Immature natural killer cell (primary cell): ENCODE measurements around the gene SDK1. TPM values are rescaled to one million over a fixed set of nuclear protein-coding genes. Genes with fewer than 3 reads are reported as not detected.
"Not testable (repeated sequence)": the region's sequence is repeated elsewhere in the genome, so short reads cannot be mapped to it uniquely, and the experiment has no call there.

Source experiments
- DNase-seq, 3 donors: peaks; one replicate each; pipeline ENCODE4 v3.0.0; 2022; ENCODE audit warnings: mixed read lengths in 1 of 3
- H3K27ac Mint-ChIP-seq, 6 donors: one replicate each; pipeline ENCODE4 v1.8.0; 2020; ENCODE audit warnings: mixed read lengths in 6 of 6, mild to moderate bottlenecking in 5 of 6, inconsistent platforms in 4 of 6, moderate library complexity in 3 of 6
- H3K27me3 Mint-ChIP-seq, 3 donors: one replicate each; pipeline ENCODE4 v1.8.0; 2020 to 2021; ENCODE audit warnings: low read depth in 3 of 3, mild to moderate bottlenecking in 3 of 3, mixed read lengths in 3 of 3, moderate library complexity in 3 of 3, inconsistent platforms in 1 of 3
- H3K36me3 Mint-ChIP-seq, 3 donors: one replicate each; pipeline ENCODE4 v1.8.0; 2020; ENCODE audit warnings: mixed read lengths in 3 of 3, inconsistent platforms in 2 of 3, mild to moderate bottlenecking in 2 of 3
- H3K4me1 Mint-ChIP-seq, 2 donors: one replicate each; pipeline ENCODE4 v1.8.0; 2020; ENCODE audit warnings: inconsistent platforms in 2 of 2, mild to moderate bottlenecking in 2 of 2, mixed read lengths in 2 of 2, moderate library complexity in 1 of 2
- H3K4me3 Mint-ChIP-seq, 5 donors: one replicate each; pipeline ENCODE4 v1.8.0; 2020; ENCODE audit warnings: mild to moderate bottlenecking in 5 of 5, mixed read lengths in 5 of 5, inconsistent platforms in 3 of 5, moderate library complexity in 3 of 5
- H3K9me3 Mint-ChIP-seq, 6 donors: one replicate each; pipeline ENCODE4 v1.8.0; 2020; ENCODE audit warnings: mild to moderate bottlenecking in 6 of 6, mixed read lengths in 6 of 6, inconsistent platforms in 4 of 6, moderate library complexity in 3 of 6
- polyA plus RNA-seq, 3 donors: library from polyadenylated mRNA; unstranded; fragments of 300-500 nt; fragmentation: Illumina TruSeq; gene quantifications; one replicate each; pipeline ENCODE4 v1.2.3, GENCODE V29; 2021

SDK1 gene
- polyA plus RNA-seq, 3 donors from 2014 or later, result not detected

DNA sequence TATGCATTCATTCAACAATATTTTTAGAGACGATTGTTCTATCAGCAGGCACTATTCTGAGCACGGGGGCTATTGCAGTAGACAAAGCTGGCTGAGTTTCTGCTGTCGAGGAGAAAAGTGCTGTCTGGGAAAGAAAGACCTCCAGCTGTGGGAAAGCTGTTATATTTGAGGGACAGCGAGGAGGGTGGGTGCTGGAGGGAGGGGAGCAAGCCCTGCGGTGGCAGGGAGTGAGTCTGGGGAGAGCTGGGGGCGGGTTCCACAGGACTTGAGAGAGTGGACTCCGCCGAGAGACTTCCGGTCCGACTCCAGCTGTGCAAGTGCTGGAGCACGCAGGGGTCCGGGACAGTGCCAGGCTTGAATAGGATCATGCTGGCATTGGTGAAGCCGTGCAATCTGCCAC is 778.9 kb downstream of the SDK1 start:
- Mint-ChIP-seq H3K9me3 (no peaks in the 10 kb centered on the region), H3K27ac (no peak overlapping the region), H3K4me3 (no peak overlapping the region), H3K27me3 (peaks cover 0 to 2% (median 2%) of the 10 kb centered on the region in 3 donors), H3K4me1 (no peaks in the 10 kb centered on the region), H3K36me3 (no peaks in the 10 kb centered on the region)
- no peak for DNase-seq

DNA sequence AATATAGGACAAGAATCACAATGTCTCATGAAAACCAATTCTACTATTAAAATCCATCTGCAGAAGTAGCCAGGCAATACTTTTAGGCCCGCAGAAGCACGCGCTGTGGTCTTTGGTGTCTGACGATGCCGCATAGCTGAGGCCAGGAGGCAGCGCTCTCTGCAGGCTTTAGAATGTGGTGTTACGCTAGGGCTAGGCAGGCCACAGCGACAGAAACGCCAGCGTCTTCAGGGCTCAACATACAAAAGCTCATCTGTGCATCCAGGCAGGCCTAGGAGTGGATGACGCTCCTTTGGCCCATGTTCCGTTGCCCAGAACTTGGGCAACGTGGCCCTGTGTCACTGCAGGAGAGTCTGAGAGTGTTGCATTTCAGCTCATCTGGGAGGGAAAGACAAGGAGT is 779.9 kb downstream of the SDK1 start:
- Mint-ChIP-seq H3K4me3 (no peak overlapping the region), H3K27me3 (peaks cover 2% of the 10 kb centered on the region in 3 donors), H3K27ac (no peak overlapping the region), H3K4me1 (no peaks in the 10 kb centered on the region), H3K36me3 (no peaks in the 10 kb centered on the region), H3K9me3 (no peaks in the 10 kb centered on the region)
- DNase-seq, result no peak

DNA sequence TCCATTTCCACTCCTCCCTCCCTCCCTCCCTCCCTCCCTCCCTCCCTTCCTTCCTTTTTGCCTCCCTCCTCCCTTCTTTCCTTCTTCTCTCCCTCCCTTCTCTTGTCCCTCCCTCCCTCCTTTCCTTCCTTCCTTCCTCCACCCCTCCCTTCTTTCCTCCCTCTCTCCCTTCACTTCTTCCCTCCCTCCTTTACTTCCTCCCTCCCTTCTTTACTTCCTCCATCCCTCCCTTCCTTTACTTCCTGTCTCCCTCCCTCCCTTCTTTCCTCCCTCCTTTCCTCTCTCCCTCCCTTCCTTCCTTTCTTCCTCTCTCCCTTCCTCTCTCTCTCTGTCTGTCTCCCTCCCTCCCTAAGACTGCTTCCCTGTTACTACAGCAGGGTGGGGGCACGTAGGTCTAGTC is 782.5 kb downstream of the SDK1 start:
- Mint-ChIP-seq H3K4me1 (no peaks in the 10 kb centered on the region), H3K36me3 (no peaks in the 10 kb centered on the region), H3K27me3 (peaks cover 2 to 8% (median 4%) of the 10 kb centered on the region in 3 donors), H3K27ac (no peak overlapping the region), H3K9me3 (peaks cover 0 to under 1% (median 0%) of the 10 kb centered on the region in 6 donors), H3K4me3 (no peak overlapping the region)
- no peak for DNase-seq

DNA sequence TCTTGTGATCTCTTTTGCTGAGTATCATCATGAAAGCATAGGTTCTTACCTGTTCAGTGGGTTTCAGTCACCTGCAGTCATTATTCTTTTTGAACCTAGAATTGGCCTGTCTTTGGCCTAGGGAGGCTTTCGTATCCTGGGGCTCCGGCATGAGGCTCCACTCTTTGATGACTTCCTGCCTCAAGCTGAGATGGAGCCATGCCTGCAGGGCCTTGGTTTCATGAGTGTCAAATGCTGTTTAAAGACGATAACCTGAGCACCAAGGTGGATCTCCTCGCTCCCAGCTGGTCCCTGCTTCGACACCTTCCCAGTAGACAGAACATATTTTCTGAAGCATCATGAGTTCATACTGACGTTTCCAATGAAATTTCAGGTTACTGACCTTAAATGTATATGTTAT is 783.2 kb downstream of the SDK1 start:
- Mint-ChIP-seq H3K27ac (peak overlapping the region in 1 of 6 donors; percentile 45), H3K9me3 (peaks cover 0 to 2% (median 0%) of the 10 kb centered on the region in 6 donors), H3K4me3 (no peak overlapping the region), H3K4me1 (no peaks in the 10 kb centered on the region), H3K27me3 (peaks cover 2 to 8% (median 4%) of the 10 kb centered on the region in 3 donors), H3K36me3 (no peaks in the 10 kb centered on the region)
- no peak for DNase-seq

DNA sequence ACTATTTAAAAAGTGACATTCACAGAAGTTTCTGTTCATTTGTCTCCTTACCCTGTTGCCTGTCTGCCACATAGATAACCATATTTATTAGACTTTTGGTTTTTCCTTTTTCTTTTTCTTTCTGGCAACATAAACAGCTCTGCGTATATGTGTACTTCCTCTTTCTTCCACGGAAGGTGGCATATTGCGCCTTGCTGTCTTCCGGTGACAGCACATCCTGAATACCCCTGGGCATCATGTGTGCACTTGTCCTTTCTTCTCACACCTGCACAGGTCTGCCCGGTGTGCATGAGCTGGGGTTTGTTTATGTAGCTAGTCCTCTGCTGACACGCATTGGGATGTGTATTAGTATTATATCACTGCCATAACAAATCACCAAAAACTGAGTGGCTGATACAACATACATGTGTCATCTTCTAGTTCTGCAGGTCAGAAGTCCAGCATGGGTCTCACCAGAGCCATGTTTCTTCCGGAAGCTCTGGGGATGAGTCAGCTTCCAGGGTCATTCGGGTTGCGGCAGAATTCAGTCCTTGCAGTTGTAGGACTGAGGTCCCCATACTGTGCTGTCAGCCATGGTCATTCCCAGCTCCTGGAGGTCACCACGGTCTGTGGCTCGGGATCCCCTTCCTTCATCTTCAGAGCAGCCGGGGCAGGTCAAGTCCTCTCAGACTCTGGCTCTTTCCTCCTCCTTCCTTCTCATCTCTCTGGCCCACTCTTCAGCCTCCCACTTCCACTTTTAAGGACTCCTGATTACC is 785.1 kb downstream of the SDK1 start:
- H3K36me3 Mint-ChIP-seq, result no peaks in the 10 kb centered on the region
- DNase-seq, result no peak
- peaks cover under 1 to 12% (median 2%) of the 10 kb centered on the region in 3 donors for H3K27me3 Mint-ChIP-seq
- no peak overlapping the region for H3K27ac Mint-ChIP-seq
- H3K4me1 Mint-ChIP-seq, result no peaks in the 10 kb centered on the region
- H3K9me3 Mint-ChIP-seq, result peaks cover 0 to 2% (median 0%) of the 10 kb centered on the region in 6 donors
- no peak overlapping the region for H3K4me3 Mint-ChIP-seq

DNA sequence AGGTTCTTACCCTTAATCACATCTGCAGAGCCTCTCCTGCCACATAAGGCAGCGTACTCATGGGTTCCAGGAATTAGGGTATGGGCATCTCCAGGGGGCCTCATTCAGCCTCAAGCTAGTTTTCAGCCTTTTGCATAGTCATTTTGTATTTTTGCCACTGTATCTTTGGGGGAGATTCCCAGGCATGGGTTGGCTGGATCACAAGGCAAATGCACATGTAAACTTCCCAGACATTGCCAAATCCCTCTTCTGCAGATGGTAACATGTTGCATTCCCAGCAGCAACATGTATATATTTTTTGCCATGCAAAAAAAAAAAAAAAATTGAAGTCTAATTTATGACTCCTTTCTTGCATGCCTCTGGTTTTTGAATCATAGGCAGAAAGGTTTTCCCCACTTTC is 785.7 kb downstream of the SDK1 start:
- Mint-ChIP-seq H3K4me3 (no peak overlapping the region), H3K9me3 (peaks cover 0 to 2% (median 0%) of the 10 kb centered on the region in 6 donors), H3K27ac (no peak overlapping the region), H3K4me1 (no peaks in the 10 kb centered on the region), H3K36me3 (no peaks in the 10 kb centered on the region), H3K27me3 (peaks cover 0 to 12% (median 2%) of the 10 kb centered on the region in 3 donors)
- DNase-seq, result no peak

DNA sequence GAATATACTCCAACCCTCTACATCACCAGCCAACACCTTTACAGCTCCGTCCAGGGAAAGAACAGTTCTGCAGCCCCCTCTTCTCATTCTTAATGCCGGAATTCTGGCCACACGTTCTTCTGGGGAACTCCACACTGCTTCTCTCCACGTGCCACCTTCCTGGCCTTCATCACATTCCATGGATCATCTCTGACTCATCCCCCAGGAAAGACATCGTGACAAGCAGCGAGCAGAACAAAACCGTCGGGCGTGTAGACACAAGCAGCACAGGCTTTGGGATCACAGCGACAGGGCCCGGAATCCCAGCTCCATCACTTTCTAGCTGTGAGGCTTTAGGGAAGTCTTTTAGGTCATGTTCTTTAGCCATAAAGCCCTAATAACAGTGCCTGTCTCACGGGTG is 790.7 kb downstream of the SDK1 start:
- no peaks in the 10 kb centered on the region for H3K4me1 Mint-ChIP-seq
- no peak overlapping the region for H3K4me3 Mint-ChIP-seq
- peaks cover 0 to 3% (median 0%) of the 10 kb centered on the region in 6 donors for H3K9me3 Mint-ChIP-seq

DNA sequence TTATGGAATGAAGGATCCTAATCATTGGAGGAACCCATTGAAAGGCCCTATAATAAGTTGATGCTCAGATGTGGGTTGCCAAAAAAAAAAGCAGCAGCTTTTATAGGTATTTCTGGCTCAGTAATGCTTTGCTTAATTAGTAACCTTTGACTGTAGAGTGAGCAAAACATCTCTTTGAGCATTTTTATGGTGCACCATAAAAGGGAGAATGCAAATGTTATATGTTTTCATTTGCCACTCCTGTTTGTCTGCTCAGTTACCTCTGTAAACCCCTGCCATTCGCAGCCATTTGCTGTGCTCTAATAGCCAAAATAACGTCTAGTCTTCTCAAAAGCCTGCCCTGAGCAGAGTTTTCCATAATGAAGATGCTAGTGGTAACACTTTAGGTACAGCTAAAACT is 792.0 kb downstream of the SDK1 start:
- H3K36me3 Mint-ChIP-seq, result no peaks in the 10 kb centered on the region
- no peak overlapping the region for H3K4me3 Mint-ChIP-seq
- no peaks in the 10 kb centered on the region for H3K4me1 Mint-ChIP-seq
- no peak for DNase-seq
- H3K9me3 Mint-ChIP-seq, result peaks cover 0 to 3% (median 0%) of the 10 kb centered on the region in 6 donors
- no peak overlapping the region for H3K27ac Mint-ChIP-seq
- H3K27me3 Mint-ChIP-seq, result peaks cover 0 to 6% (median 0%) of the 10 kb centered on the region in 3 donors

More for the DNA sequence above, 790.7 kb downstream of the SDK1 start:
- no peak overlapping the region for H3K27ac Mint-ChIP-seq
- peaks cover 0 to 7% (median 0%) of the 10 kb centered on the region in 3 donors for H3K27me3 Mint-ChIP-seq
- no peak for DNase-seq
- no peaks in the 10 kb centered on the region for H3K36me3 Mint-ChIP-seq

DNA sequence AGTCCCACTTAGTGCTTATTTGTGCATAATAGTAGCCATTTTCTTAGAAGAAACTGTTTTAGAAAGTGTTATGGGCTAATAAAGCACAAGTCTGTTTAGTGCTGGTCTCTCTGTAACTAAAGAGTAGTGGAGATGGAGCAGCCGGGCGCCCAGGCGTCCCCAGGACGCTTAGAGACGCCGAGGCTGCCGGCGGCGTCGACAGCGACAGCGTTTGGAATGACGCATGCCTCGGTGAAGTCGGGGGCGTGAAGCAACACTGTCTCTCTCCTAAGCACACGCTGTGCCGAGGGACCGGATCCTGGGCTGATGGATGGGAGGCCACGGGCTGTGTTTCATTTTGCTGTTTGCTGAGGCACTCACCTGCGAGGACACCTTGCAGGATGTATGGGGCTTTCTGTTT is 792.4 kb downstream of the SDK1 start:
- Mint-ChIP-seq H3K9me3 (peaks cover 0 to 3% (median 0%) of the 10 kb centered on the region in 6 donors), H3K27ac (no peak overlapping the region), H3K27me3 (peaks cover 0 to 6% (median 0%) of the 10 kb centered on the region in 3 donors), H3K36me3 (no peaks in the 10 kb centered on the region), H3K4me3 (no peak overlapping the region), H3K4me1 (no peaks in the 10 kb centered on the region)
- DNase-seq, result no peak

DNA sequence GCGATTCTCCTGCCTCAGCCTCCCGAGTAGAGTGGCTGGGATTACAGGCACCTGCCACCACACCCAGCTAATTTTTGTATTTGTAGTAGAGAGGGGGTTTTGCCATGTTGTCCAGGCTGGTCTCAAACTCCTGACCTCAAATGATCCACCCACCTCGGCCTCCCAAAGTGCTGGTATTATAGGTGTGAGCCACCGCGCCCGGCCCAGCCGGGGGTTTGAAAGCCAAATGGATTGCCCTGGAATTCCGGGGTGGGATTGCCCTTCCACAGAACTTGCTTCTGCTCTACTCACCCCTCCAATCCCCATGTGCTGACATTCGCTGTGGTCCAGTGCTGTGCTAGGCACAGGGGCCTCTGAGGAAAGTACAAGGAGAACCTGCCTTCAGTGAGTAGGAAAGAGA is 793.1 kb downstream of the SDK1 start:
- not testable (repeated sequence) for H3K4me1 Mint-ChIP-seq, H3K27me3 Mint-ChIP-seq, H3K36me3 Mint-ChIP-seq, H3K27ac Mint-ChIP-seq, H3K9me3 Mint-ChIP-seq, H3K4me3 Mint-ChIP-seq, DNase-seq

DNA sequence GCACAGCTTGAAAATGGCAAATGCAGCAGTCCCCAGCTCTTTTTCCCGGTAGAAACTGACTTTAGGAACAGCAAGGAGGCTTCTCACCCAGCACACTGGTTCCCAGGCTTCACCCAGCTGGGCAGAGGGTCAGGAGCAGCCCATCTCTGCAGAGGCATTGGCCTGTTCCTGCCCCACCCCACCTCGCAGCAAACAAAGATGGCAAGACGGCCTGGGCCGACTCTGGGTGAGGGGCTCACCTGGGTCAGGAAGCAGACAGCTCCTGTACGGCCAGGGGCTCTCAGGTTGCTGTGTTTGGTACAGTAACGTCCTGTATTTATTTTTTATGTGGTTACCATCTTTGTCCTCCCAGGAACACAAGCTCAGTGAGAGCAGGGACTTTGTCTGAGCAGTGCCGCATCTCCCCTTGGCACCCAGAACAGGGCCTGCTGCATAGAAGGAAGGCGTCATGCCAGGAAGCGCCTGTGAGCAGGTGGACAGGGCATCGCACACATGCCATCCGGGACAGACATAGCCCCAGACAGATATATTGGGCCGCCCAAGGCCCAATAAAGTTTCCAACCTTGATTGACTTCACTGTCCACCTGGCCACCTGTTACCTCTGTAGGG is 796.1 kb downstream of the SDK1 start:
- H3K36me3 Mint-ChIP-seq, result no peaks in the 10 kb centered on the region
- peak overlapping the region in 1 of 6 donors; percentile 17 for H3K27ac Mint-ChIP-seq
- no peak overlapping the region for H3K4me3 Mint-ChIP-seq
- H3K27me3 Mint-ChIP-seq, result peaks cover 0 to 2% (median 0%) of the 10 kb centered on the region in 3 donors
- H3K9me3 Mint-ChIP-seq, result no peaks in the 10 kb centered on the region
- no peaks in the 10 kb centered on the region for H3K4me1 Mint-ChIP-seq
- no peak for DNase-seq

DNA sequence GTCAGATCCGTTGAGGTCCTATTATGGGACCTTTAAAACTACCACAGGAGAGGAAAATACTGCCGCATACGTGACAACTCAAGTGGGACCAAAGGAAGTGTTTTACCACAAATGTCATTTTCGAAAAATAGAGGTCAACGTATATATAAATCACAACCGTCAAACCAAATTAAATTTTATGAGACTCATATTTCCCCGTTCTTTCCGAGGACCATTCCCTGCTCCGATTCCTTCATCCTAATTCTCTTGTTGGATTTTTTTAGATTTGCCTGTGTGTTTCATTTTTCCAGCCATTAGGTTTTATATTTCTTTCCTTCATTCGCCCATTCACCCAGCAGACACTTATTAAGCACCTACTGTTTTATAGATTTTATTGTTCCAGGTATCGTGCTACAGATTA is 797.1 kb downstream of the SDK1 start:
- Mint-ChIP-seq H3K9me3 (no peaks in the 10 kb centered on the region), H3K4me3 (no peak overlapping the region), H3K27ac (no peak overlapping the region)

DNA sequence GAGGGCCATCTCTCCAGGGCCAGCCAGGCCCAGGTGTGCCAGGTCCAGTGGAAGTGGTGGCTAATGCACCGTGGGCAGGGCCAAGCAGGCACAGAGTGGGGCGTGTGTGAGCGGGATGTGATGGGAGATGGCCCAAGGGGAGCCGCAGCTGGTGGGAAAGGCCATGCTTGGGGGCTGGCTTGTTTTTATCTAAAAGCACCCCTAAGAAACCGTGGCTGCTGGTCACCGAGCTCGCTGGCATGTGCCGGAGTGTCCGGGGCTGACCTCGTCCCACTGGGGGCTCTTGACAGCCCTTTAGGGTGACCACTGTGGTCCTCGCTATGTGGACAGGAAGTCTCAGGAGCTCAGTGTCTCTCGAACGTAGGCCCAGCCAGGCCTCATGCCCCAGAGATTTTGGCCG is 798.6 kb downstream of the SDK1 start:
- H3K36me3 Mint-ChIP-seq, result no peaks in the 10 kb centered on the region
- no peaks in the 10 kb centered on the region for H3K9me3 Mint-ChIP-seq
- H3K27me3 Mint-ChIP-seq, result peaks cover 0 to 2% (median 0%) of the 10 kb centered on the region in 3 donors
- no peaks in the 10 kb centered on the region for H3K4me1 Mint-ChIP-seq
- no peak overlapping the region for H3K4me3 Mint-ChIP-seq
- DNase-seq, result no peak
- no peak overlapping the region for H3K27ac Mint-ChIP-seq

More for the DNA sequence above, 797.1 kb downstream of the SDK1 start:
- no peak for DNase-seq
- H3K36me3 Mint-ChIP-seq, result no peaks in the 10 kb centered on the region
- H3K27me3 Mint-ChIP-seq, result peaks cover 0 to 2% (median 0%) of the 10 kb centered on the region in 3 donors
- H3K4me1 Mint-ChIP-seq, result no peaks in the 10 kb centered on the region

DNA sequence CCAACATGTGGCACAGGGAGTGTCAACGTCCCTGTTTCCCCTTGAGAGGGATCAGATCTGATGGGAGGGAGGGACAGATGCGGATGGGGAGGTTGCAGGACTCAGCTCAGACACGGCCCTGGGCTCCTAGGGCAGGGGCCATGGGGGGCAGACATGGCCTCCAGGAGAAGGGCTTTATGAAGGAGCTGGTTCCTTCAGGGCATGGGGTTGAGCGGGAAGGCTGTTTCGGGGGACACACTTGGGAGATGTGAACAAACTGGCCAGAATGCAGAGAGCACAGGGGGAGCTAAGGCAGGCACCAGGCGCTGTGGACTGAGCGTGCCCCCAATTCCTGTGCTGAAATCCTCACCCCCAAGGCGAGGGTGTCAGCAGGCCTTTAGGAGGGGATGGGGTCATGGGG is 799.1 kb downstream of the SDK1 start:
- Mint-ChIP-seq H3K4me1 (no peaks in the 10 kb centered on the region), H3K27me3 (peaks cover 0 to 2% (median 0%) of the 10 kb centered on the region in 3 donors), H3K27ac (no peak overlapping the region), H3K9me3 (no peaks in the 10 kb centered on the region), H3K36me3 (no peaks in the 10 kb centered on the region), H3K4me3 (no peak overlapping the region)
- DNase-seq, result no peak
